ENCODE results near the gene MLIP. TPM values are rescaled to one million over a fixed set of nuclear protein-coding genes. Genes with fewer than 3 reads are reported as not detected.
"Not testable (repeated sequence)": the region's sequence is repeated elsewhere in the genome, so short reads cannot be mapped to it uniquely, and the experiment has no call there.

The MLIP gene
- total and polyA plus RNA-seq, 2 experiments from 2014 or later: not detected

DNA sequence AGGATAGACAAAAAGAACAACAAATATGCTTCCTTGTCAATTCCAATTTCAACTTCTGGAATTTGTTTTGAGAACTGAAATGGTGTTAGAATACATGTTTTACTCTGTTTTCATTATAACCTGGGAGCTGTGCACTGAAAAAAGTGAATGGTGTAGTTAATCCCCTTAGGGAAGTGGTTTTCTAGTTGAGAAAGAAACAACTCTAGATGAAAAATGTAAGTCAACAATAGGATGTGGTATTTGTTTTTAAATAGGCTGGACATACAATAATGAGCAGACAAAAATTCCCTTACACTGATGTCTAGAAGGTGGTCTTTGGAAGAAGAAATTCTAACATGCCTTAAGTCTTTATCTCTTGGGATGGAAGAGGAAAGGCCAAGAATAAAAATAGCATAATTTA is 137.1 kb downstream of the MLIP start (continued):
- TF ChIP-seq, protein P1, sequence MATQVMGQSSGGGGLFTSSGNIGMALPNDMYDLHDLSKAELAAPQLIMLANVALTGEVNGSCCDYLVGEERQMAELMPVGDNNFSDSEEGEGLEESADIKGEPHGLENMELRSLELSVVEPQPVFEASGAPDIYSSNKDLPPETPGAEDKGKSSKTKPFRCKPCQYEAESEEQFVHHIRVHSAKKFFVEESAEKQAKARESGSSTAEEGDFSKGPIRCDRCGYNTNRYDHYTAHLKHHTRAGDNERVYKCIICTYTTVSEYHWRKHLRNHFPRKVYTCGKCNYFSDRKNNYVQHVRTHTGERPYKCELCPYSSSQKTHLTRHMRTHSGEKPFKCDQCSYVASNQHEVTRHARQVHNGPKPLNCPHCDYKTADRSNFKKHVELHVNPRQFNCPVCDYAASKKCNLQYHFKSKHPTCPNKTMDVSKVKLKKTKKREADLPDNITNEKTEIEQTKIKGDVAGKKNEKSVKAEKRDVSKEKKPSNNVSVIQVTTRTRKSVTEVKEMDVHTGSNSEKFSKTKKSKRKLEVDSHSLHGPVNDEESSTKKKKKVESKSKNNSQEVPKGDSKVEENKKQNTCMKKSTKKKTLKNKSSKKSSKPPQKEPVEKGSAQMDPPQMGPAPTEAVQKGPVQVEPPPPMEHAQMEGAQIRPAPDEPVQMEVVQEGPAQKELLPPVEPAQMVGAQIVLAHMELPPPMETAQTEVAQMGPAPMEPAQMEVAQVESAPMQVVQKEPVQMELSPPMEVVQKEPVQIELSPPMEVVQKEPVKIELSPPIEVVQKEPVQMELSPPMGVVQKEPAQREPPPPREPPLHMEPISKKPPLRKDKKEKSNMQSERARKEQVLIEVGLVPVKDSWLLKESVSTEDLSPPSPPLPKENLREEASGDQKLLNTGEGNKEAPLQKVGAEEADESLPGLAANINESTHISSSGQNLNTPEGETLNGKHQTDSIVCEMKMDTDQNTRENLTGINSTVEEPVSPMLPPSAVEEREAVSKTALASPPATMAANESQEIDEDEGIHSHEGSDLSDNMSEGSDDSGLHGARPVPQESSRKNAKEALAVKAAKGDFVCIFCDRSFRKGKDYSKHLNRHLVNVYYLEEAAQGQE (IDR thresholded peaks at IDR 0.05; ENCODE audit: unreplicated experiment): no peak
- TF ChIP-seq EZH2 (IDR thresholded peaks at IDR 0.05; ENCODE audit: low read depth, unreplicated experiment) (no peak), STAT1 (IDR thresholded peaks at IDR 0.05; ENCODE audit: unreplicated experiment) (no peak), EZH2phosphoT487 (IDR thresholded peaks at IDR 0.05; ENCODE audit: unreplicated experiment) (no peak), NANOG (IDR thresholded peaks at IDR 0.05; ENCODE audit: borderline replicate concordance) (no peak), ZNF331 (CRISPR knock-in tag; IDR thresholded peaks at IDR 0.05; ENCODE audit: low read depth) (no peak)
- TF ChIP-seq, protein P2, sequence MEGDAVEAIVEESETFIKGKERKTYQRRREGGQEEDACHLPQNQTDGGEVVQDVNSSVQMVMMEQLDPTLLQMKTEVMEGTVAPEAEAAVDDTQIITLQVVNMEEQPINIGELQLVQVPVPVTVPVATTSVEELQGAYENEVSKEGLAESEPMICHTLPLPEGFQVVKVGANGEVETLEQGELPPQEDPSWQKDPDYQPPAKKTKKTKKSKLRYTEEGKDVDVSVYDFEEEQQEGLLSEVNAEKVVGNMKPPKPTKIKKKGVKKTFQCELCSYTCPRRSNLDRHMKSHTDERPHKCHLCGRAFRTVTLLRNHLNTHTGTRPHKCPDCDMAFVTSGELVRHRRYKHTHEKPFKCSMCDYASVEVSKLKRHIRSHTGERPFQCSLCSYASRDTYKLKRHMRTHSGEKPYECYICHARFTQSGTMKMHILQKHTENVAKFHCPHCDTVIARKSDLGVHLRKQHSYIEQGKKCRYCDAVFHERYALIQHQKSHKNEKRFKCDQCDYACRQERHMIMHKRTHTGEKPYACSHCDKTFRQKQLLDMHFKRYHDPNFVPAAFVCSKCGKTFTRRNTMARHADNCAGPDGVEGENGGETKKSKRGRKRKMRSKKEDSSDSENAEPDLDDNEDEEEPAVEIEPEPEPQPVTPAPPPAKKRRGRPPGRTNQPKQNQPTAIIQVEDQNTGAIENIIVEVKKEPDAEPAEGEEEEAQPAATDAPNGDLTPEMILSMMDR (conservative IDR thresholded peaks at IDR 0.05; ENCODE audit: low read depth in 2 of 2): no peak

DNA sequence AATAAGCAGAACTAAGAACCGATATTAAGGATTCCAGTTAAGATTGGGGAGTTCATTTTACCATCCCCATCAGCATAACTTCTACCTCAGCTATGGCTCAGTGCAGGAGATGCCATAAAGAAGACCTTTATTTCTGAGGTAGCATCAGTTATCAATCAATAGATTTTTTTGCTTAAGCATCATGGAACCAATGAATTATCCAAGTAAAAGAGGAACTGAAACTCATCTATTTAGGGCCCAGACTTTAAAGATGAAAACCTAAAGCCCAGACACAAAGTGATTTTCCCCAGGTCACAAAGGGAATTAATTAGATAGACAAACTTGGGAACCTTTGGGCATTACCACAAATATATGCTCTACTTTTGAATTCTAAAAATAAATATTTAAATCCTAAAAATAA is 137.8 kb downstream of the MLIP start:
- no peak overlapping the region for H3K27ac ChIP-seq (ENCODE audit: low read depth)
- no peaks in the 10 kb centered on the region for H3K79me2 ChIP-seq (replicated peaks; ENCODE audit: insufficient read depth)
- no peak for TF ChIP-seq EZH2phosphoT487 (IDR thresholded peaks at IDR 0.05; ENCODE audit: unreplicated experiment)
- Mint-ChIP-seq H3K9me3 (no peaks in the 10 kb centered on the region), H3K36me3 (ENCODE audit: low read depth) (no peaks in the 10 kb centered on the region), H3K4me1 (peaks cover 2% of the 10 kb centered on the region; the same call in 1 of the 3 replicates), H3K27me3 (ENCODE audit: insufficient read depth, low read depth, poor library complexity) (no peaks in the 10 kb centered on the region), H3K4me3 (no peak overlapping the region), H3K27ac (no peak overlapping the region)
- no peak for ATAC-seq
- H3K27me3 ChIP-seq (ENCODE audit: insufficient read depth): no peaks in the 10 kb centered on the region
- H3K36me3 ChIP-seq (ENCODE audit: insufficient read depth): no peaks in the 10 kb centered on the region
- no peaks in the 10 kb centered on the region for H3K9me2 ChIP-seq (ENCODE audit: insufficient read depth)
- no peak overlapping the region for H3K4me2 ChIP-seq
- H2AFZ ChIP-seq: no peak overlapping the region
- H3K4me3 ChIP-seq: no peak overlapping the region
- no peaks in the 10 kb centered on the region for H4K20me1 ChIP-seq (replicated peaks; ENCODE audit: insufficient read depth)
- H3F3A ChIP-seq (replicated peaks; ENCODE audit: low read depth): no peaks in the 10 kb centered on the region
- no peaks in the 10 kb centered on the region for H3K4me1 ChIP-seq (ENCODE audit: insufficient read depth)
- DNase-seq (ENCODE audit: low spot score): no peak

DNA sequence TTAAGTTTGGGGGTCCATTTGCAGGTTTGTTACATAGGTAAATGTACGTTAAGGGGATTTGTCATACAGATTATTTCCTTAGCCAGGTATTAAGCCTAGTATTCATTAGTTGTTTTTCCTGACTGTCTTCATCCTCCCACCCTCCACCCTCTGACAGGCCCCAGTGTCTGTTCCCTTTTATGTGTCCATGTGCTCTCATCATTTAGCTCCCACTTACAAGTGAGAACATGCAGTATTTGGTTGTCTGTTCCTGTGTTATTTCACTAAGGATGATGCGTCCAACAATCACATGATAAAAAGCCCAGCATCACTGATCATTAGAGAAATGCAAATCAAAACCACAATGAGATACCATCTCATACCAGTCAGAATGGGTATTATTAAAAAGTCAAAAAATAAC is 138.6 kb downstream of the MLIP start:
- H3K36me3 ChIP-seq (ENCODE audit: insufficient read depth); H3K27me3 Mint-ChIP-seq (ENCODE audit: insufficient read depth, low read depth, poor library complexity); H3K27ac Mint-ChIP-seq; H3K4me3 ChIP-seq; H3K36me3 Mint-ChIP-seq (ENCODE audit: low read depth); H3K4me1 ChIP-seq (ENCODE audit: insufficient read depth); H3K4me2 ChIP-seq; H3K27ac ChIP-seq (ENCODE audit: low read depth); H3K79me2 ChIP-seq (replicated peaks; ENCODE audit: insufficient read depth); H4K20me1 ChIP-seq (replicated peaks; ENCODE audit: insufficient read depth); H3K4me3 Mint-ChIP-seq; ATAC-seq; H3K4me1 Mint-ChIP-seq; DNase-seq (ENCODE audit: low spot score); H3F3A ChIP-seq (replicated peaks; ENCODE audit: low read depth); H3K27me3 ChIP-seq (ENCODE audit: insufficient read depth); H2AFZ ChIP-seq; H3K9me3 Mint-ChIP-seq; H3K9me2 ChIP-seq (ENCODE audit: insufficient read depth): not testable (repeated sequence)
